ENCODE data around the gene AJAP1. TPM values are rescaled to one million over a fixed set of nuclear protein-coding genes. Genes with fewer than 3 reads are reported as not detected.

The AJAP1 gene
- total and polyA plus RNA-seq, 2 donors (not counting 1 experiment from before 2014, with no cell fraction given): not detected

DNA sequence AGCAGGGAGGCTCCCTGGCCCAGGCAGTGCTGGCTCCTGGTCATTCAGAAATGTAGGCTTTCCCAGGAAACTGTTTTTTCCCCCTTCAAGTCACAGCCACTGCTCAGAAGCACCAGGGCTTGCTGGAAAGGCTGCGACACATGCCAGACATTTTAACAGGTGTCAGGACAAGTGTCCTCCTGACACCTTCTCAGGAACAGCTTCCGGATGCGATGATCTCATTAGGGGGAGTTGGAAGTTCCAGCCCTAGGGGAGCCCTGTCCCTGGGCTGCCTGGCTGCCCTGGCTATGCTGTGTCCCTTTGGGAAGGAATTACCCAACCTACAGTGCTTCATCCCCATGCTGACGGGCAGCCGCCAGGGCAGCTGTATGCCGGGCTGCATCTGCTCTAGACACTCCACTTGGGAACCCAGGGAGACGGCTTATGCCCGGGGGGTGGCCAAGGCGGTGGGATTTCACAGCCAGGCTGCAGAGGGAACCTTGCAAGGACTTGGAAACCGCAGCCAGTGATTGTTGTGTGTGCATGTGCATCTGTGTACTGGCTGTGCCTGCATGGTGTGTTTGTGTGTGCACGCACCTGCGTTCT lies 41.8 kb downstream of the AJAP1 start:
- peaks cover 0 to 13% (median 0%) of the 10 kb centered on the region in 3 donors for H3K9me3 ChIP-seq (ENCODE audit: control extremely low read depth in 1 of 3, control insufficient read depth in 2 of 3, insufficient read depth in 1 of 3, low read length in 2 of 3)
- no peaks in the 10 kb centered on the region for H3K4me1 Mint-ChIP-seq
- H3K4me2 ChIP-seq (replicated peaks; ENCODE audit: low read depth, low read length, poor library complexity, severe bottlenecking): no peak overlapping the region
- no peak overlapping the region for H3K4me3 Mint-ChIP-seq
- intact Hi-C loops (cut with micrococcal nuclease): no loop called here
- no peaks in the 10 kb centered on the region for H3K27me3 Mint-ChIP-seq
- no peak overlapping the region for H3K27ac ChIP-seq (ENCODE audit: low read length in 2 of 2)
- no peak overlapping the region for H3K27ac Mint-ChIP-seq
- ATAC-seq (ENCODE audit: low read depth) (no peak), DNase-seq (no peak)
- H4K20me1 ChIP-seq (ENCODE audit: control insufficient read depth, insufficient read depth, low read length, poor library complexity, severe bottlenecking): no peaks in the 10 kb centered on the region
- H3K9me3 Mint-ChIP-seq (ENCODE audit: insufficient read depth): no peaks in the 10 kb centered on the region
- no peak overlapping the region for H3K9ac ChIP-seq (ENCODE audit: low read length)
- no peaks in the 10 kb centered on the region for H3K79me2 ChIP-seq (ENCODE audit: control insufficient read depth, insufficient read depth, low read length)
- H3K27me3 ChIP-seq (replicated peaks in 1 of 4; ENCODE audit: control extremely low read depth in 1 of 4, control insufficient read depth in 3 of 4, insufficient read depth in 4 of 4, low read length in 3 of 4): no peaks in the 10 kb centered on the region
- H2AFZ ChIP-seq (ENCODE audit: insufficient read depth, low read depth, low read length, poor library complexity, severe bottlenecking): no peak overlapping the region
- POLR2A ChIA-PET: no interaction called here
- H3K36me3 ChIP-seq (replicated peaks in 1 of 2; ENCODE audit: control extremely low read depth in 1 of 2, control insufficient read depth in 1 of 2, extremely low read depth in 1 of 2, insufficient read depth in 2 of 2, low read length in 1 of 2): no peaks in the 10 kb centered on the region
- no peaks in the 10 kb centered on the region for H3K4me1 ChIP-seq (ENCODE audit: control insufficient read depth in 2 of 2, insufficient read depth in 2 of 2, low read length in 2 of 2)
- TF ChIP-seq, protein P1, sequence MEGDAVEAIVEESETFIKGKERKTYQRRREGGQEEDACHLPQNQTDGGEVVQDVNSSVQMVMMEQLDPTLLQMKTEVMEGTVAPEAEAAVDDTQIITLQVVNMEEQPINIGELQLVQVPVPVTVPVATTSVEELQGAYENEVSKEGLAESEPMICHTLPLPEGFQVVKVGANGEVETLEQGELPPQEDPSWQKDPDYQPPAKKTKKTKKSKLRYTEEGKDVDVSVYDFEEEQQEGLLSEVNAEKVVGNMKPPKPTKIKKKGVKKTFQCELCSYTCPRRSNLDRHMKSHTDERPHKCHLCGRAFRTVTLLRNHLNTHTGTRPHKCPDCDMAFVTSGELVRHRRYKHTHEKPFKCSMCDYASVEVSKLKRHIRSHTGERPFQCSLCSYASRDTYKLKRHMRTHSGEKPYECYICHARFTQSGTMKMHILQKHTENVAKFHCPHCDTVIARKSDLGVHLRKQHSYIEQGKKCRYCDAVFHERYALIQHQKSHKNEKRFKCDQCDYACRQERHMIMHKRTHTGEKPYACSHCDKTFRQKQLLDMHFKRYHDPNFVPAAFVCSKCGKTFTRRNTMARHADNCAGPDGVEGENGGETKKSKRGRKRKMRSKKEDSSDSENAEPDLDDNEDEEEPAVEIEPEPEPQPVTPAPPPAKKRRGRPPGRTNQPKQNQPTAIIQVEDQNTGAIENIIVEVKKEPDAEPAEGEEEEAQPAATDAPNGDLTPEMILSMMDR (IDR thresholded peaks at IDR 0.05): no peak
- no peak for TF ChIP-seq EZH2 (IDR thresholded peaks at IDR 0.05; ENCODE audit: borderline replicate concordance, insufficient read depth, low read depth, low read length, poor library complexity, severe bottlenecking)
- CTCF ChIA-PET: no interaction called here
- WGBS (ENCODE audit: insufficient coverage): 78% methylated on average over 12 of the region's 12 CpGs
- no peak overlapping the region for H3K4me3 ChIP-seq (ENCODE audit: control extremely low read depth in 1 of 5, extremely low read depth in 1 of 5, insufficient read depth in 1 of 5, low read depth in 2 of 5, low read length in 4 of 5)

- Mint-ChIP-seq H3K9me3 (ENCODE audit: insufficient read depth) (no peaks in the 10 kb centered on the region), H3K27ac (no peak overlapping the region), H3K4me1 (no peaks in the 10 kb centered on the region), H3K4me3 (no peak overlapping the region), H3K27me3 (no peaks in the 10 kb centered on the region)
- WGBS (ENCODE audit: insufficient coverage): 97% methylated on average over 2 of the region's 2 CpGs
- no peaks in the 10 kb centered on the region for H4K20me1 ChIP-seq (ENCODE audit: control insufficient read depth, insufficient read depth, low read length, poor library complexity, severe bottlenecking)
- no peak overlapping the region for H3K9ac ChIP-seq (ENCODE audit: low read length)
- H3K4me1 ChIP-seq (ENCODE audit: control insufficient read depth in 2 of 2, insufficient read depth in 2 of 2, low read length in 2 of 2): no peaks in the 10 kb centered on the region
- no peak for ATAC-seq (ENCODE audit: low read depth)
- H3K27me3 ChIP-seq (replicated peaks in 1 of 4; ENCODE audit: control extremely low read depth in 1 of 4, control insufficient read depth in 3 of 4, insufficient read depth in 4 of 4, low read length in 3 of 4): no peaks in the 10 kb centered on the region
- no peak overlapping the region for H3K4me2 ChIP-seq (replicated peaks; ENCODE audit: low read depth, low read length, poor library complexity, severe bottlenecking)
- peaks cover 0 to 13% (median 0%) of the 10 kb centered on the region in 3 donors for H3K9me3 ChIP-seq (ENCODE audit: control extremely low read depth in 1 of 3, control insufficient read depth in 2 of 3, insufficient read depth in 1 of 3, low read length in 2 of 3)
- no peaks in the 10 kb centered on the region for H3K36me3 ChIP-seq (replicated peaks in 1 of 2; ENCODE audit: control extremely low read depth in 1 of 2, control insufficient read depth in 1 of 2, extremely low read depth in 1 of 2, insufficient read depth in 2 of 2, low read length in 1 of 2)
- no peak overlapping the region for H3K4me3 ChIP-seq (ENCODE audit: control extremely low read depth in 1 of 5, extremely low read depth in 1 of 5, insufficient read depth in 1 of 5, low read depth in 2 of 5, low read length in 4 of 5)
- intact Hi-C loops (cut with micrococcal nuclease): no loop called here
- H3K79me2 ChIP-seq (ENCODE audit: control insufficient read depth, insufficient read depth, low read length): no peaks in the 10 kb centered on the region
- no peak overlapping the region for H3K27ac ChIP-seq (ENCODE audit: low read length in 2 of 2)
- no peak for DNase-seq
- CTCF ChIA-PET: no interaction called here
- POLR2A ChIA-PET: no interaction called here
- TF ChIP-seq EZH2 (IDR thresholded peaks at IDR 0.05; ENCODE audit: borderline replicate concordance, insufficient read depth, low read depth, low read length, poor library complexity, severe bottlenecking): no peak
- TF ChIP-seq, protein P1 (IDR thresholded peaks at IDR 0.05): no peak
- H2AFZ ChIP-seq (ENCODE audit: insufficient read depth, low read depth, low read length, poor library complexity, severe bottlenecking): no peak overlapping the region
These were observed 42.3 kb downstream of the AJAP1 start for GRCh38 chr1:4696753-4697152.

All from B cell (primary cell).